Activated CD8-positive, alpha-beta memory T cell treated with anti-CD3 and anti-CD28 coated beads for 36 hours (primary cell): Measurements from ENCODE around the gene PXK. TPM values are rescaled to one million over a fixed set of nuclear protein-coding genes. Genes with fewer than 3 reads are reported as not detected.

Experiments
- CTCF ChIA-PET: fragments of 350-600 bp; sonication (Branson Sonifier 250); formaldehyde crosslinking; loops from one replicate; lab custom pipeline; 2021; ENCODE audit warnings: antibody characterized with exemption; lab: Charles Lee
- POLR2A ChIA-PET: fragments of 350-600 bp; sonication (Branson Sonifier 250); formaldehyde crosslinking; loops from one replicate; lab custom pipeline; 2021; ENCODE audit warnings: antibody characterized with exemption; lab: Charles Lee
- total RNA-seq, 2 experiments: library from RNA; stranded (reverse); gene quantifications; one replicate each; pipeline ENCODE4 v1.2.3, GENCODE V29; 2021

The PXK gene
- total RNA-seq, 2 experiments from 2014 or later: 31.7 to 32.0 TPM

- POLR2A ChIA-PET: interaction anchor here (0.6 kb wide), 1 partner anchor 58 kb away, joined by 3 read pairs; the partner anchor contains the start of gene PXK
- CTCF ChIA-PET: no interaction called here
Observed at GRCh38 chr3:58391156-58391865, 58.6 kb downstream of the PXK start.

DNA sequence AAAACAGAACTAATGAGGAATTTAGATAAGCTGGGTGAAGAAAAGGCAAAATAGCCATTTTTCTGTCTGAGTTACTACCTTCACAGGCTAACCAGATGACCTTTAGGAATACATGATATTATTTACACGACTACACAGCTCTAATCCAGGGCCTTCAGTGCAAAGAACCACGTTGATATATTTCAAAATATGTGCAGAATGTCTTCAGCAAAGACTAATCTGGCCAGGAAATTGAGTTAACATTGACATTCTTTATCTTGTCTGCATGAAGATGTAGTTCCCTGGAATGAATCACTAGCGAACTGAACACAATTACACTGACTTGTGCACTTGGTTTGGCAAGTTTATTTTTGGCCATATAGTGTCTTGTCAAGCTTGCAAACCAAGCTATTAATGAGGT lies 59.5 kb downstream of the PXK start:
- CTCF ChIA-PET: no interaction called here
- POLR2A ChIA-PET: interaction anchor here (0.6 kb wide), 1 partner anchor 59 kb away, joined by 3 read pairs; the partner anchor contains the start of gene PXK

- POLR2A ChIA-PET: no interaction called here
- CTCF ChIA-PET: no interaction called here
Observed at GRCh38 chr3:58394339-58394738, 61.6 kb downstream of the PXK start.

DNA sequence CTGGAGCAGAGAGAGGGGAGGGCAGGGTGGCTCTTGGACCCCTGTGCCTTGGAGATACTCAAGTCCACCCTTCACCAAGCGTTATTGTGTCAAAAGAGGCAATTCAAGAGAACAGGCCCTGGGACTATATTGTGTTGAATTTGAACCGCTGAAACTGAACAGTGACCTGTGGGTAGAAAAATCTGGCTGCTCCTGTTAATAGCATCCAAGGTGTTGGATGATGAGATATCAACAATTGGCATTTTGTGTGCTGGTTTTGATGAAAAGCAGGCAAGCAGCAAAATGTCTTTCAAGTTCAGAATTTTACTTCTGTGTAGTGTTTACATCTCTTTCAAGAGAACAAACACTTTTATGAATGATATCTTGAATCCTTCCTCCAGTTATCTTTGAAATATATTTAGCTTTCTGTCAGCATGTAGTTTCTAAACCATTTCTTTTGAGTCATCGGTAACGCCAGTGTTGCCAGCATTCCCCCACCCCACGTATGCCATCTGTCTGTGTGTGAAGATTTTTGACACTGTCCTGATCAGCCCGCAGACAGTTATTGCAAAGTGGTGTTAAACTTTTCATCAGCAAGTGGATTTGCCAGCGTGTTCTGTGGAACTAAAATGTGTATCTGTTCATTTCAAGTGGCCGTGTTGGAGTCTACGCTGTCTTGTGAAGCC lies 66.1 kb downstream of the PXK start:
- CTCF ChIA-PET: no interaction called here

GRCh38 chr3:58403513-58404109 lies 70.9 kb downstream of the PXK start:
- ChIA-PET CTCF (interaction anchor here (0.7 kb wide), 1 partner anchor 347 kb away, joined by 3 read pairs; no protein-coding TSS in a partner anchor), POLR2A (no interaction called here)

More for the DNA sequence above, 66.1 kb downstream of the PXK start:
- POLR2A ChIA-PET: no interaction called here

GRCh38 chr3:58404396-58404795 lies 71.7 kb downstream of the PXK start:
- ChIA-PET POLR2A (no interaction called here), CTCF (no interaction called here)

DNA sequence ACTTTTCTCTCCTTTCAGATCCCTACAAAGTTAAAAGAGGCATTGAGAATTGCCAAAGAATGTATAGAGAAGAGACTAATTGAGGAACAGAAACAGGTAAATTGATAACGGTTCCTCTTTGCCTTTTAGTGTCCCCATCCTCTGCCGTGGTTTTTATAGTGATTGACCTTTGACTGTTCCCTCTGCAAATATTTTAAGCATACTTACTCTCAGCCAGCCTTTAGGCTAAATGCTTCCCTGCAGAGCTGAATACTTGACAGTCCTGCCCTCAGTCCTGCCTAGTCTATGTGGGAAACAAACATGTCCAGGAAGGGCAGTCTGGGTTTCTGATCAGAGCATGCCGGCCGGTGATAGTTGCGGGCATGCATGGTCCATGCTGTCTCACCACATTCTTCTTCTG lies 76.2 kb downstream of the PXK start:
- ChIA-PET POLR2A (no interaction called here), CTCF (no interaction called here)

DNA sequence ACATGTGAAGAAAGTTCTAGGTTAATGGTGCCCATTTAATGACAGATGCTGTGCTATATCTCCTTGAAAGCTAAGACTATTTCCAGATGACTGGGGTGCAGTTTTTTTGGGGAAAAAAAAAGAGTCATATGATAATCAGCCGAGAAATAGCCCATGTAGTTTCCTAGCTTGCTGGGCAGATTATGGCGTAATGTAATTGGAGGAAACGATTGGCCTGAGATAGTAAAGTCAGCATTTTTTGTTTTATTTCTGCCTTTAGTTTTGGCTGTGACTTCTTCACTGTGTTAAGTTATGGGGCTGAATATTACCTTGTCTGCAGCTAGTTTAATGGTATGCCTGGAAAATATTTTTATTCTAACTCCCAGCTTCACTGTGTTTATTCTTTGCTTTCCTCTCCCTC lies 77.0 kb downstream of the PXK start:
- POLR2A ChIA-PET: no interaction called here

GRCh38 chr3:58411036-58411435 lies 78.3 kb downstream of the PXK start:
- CTCF ChIA-PET: interaction anchor here (0.6 to 1.4 kb wide), 2 partner anchors 19 to 42 kb away, joined by 3 to 6 read pairs; no protein-coding TSS in a partner anchor
- POLR2A ChIA-PET: no interaction called here

More for the DNA sequence above, 77.0 kb downstream of the PXK start:
- CTCF ChIA-PET: interaction anchor here (0.7 to 1.4 kb wide), 2 partner anchors 20 to 123 kb away, joined by 3 read pairs; no protein-coding TSS in a partner anchor

- ChIA-PET POLR2A (no interaction called here), CTCF (interaction anchor here (0.7 to 1.2 kb wide), 2 partner anchors 104 to 224 kb away, joined by 3 read pairs; no protein-coding TSS in a partner anchor)
Observed at GRCh38 chr3:58411851-58412830, 79.4 kb downstream of the PXK start.

DNA sequence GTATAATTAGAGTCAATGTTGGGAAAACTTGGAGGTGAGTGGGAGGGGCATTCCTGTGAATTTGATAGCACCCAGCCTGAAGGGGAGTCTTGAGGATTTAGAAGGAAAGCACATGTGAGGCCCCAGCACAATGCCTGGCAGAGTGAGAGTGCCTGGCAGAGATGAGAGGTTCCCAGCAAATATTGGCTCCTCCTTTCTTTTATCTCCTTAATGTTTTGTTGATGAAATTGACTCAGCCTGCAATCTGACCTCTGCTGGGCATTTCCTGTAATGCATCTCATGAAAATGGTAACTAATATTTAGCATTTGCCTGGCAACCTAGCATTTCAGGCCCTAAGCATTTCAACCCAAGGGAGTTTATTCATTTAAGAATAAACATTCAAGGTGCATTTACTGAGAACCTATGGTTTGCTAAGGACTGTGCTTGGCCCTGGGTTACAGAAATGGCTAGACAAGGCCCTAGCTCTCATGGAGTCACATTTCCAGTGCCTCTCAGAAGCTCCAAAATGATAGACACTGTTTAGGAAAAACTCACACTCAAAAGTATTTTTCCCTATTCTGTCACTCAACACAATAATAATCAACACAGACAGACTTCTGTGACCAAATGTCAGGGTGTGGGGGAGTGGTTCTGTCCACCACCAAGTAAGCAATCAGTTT lies 82.0 kb downstream of the PXK start:
- ChIA-PET CTCF (interaction anchor here (1.0 to 2.4 kb wide), 2 partner anchors 55 to 108 kb away, joined by 3 to 17 read pairs; partner anchors contain the start of genes HTD2 and RPP14), POLR2A (no interaction called here)

- ChIA-PET CTCF (interaction anchor here (1.0 to 2.4 kb wide), 3 partner anchors 47 to 110 kb away, joined by 3 to 17 read pairs (median 4); partner anchors contain the start of genes HTD2 and RPP14), POLR2A (no interaction called here)
Observed at GRCh38 chr3:58416191-58416590, 83.5 kb downstream of the PXK start.

DNA sequence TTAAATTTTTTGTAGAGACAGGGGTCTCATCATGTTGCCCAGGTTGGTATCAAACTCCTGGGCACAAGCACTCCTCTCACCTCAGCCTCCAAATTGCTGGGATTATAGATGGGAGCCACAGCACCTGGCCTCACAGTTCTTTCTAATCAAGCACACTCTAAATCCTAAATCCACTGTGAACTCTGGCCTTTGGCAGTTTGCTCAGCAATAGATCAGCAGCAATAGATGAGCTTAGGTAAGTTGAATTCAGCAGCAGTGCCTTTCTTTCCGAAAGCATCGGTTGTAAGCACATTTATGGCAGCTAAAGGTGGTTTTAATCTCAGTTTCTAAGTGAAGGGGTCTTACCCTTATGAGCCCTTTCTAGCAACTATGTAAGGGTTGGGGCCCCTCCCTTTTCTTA lies 84.4 kb downstream of the PXK start:
- ChIA-PET POLR2A (no interaction called here), CTCF (interaction anchor here (2.4 kb wide), 1 partner anchor 111 kb away, joined by 17 read pairs; the partner anchor contains the start of genes HTD2 and RPP14)

DNA sequence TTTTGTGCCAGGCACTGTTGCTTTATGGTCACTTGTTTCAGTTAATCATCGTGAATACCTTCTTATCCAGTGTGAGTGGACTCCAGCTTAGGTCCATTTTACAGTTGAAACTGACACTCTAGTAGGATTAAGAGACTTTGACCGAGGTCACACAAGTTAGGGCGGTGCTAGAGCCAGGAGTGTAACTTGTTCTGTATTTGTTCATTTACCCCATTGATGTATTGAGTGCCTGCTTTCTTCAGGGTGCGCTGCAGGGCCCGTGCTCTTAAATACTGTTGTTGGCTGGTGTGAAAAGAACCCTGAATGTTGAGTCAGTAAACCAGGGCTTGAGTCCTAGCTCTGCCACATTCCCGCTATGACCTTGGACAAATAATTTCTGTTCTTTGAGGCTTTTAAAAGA lies 85.5 kb downstream of the PXK start:
- ChIA-PET POLR2A (no interaction called here), CTCF (no interaction called here)

GRCh38 chr3:58419780-58420507 lies 87.3 kb downstream of the PXK start:
- ChIA-PET CTCF (interaction anchor here (1.4 kb wide), 1 partner anchor 112 kb away, joined by 4 read pairs; no protein-coding TSS in a partner anchor), POLR2A (interaction anchor here (0.7 kb wide), 1 partner anchor 52 kb away, joined by 3 read pairs; no protein-coding TSS in a partner anchor)

DNA sequence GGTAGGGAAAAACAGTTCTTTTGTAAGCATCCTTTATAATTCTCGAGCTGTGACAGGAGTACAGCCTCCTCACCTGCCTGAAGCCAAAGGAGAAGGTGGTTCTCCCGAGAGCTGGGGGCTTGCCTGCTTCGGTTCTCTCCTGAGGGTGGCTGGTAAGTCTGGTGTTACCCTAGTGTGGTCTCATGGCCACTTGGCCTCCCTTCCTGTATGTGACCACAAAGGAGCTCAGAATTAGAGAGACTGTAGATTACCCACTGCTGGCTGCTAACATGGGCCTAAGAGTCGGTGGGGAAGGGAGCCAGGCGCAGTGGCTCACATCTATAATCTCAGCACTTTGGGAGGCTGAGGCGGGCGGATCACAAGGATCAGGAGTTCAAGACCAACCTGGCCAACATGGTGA lies 88.3 kb downstream of the PXK start:
- ChIA-PET POLR2A (no interaction called here), CTCF (interaction anchor here (1.2 to 1.4 kb wide), 2 partner anchors 13 to 113 kb away, joined by 3 to 4 read pairs; no protein-coding TSS in a partner anchor)

DNA sequence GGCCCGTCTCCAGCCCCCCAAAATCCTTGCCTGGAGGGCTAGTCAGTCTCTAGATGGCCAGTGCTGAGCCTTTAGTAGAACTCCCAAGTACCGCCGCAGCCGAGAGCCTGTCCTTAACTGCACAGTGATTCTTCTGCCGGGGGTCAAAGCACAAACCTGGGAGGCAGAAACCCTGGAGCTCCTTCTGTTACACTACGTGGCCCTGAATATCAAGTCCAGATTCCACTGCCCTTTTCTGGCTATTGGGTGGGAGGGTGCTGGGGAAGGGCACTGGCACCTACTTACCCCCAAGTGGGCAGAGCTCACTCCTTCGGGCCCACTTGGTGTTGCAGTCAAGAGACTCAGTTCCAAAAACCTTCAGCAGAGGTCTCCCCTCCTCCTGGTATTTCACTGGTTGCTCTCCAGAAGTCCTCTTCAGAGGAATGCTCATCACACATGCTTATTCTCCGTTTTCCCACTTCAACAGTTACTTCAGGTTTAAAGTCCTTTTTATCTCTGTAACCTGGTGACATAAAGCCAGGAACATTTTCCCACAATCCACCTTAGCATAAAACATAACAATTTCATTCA lies 90.1 kb downstream of the PXK start:
- ChIA-PET CTCF (no interaction called here), POLR2A (no interaction called here)
